Uterus (tissue), 4 donors: ENCODE results near the gene PRKAA1. TPM values are rescaled to one million over a fixed set of nuclear protein-coding genes. Genes with fewer than 3 reads are reported as not detected.
"Not testable (repeated sequence)": the region's sequence is repeated elsewhere in the genome, so short reads cannot be mapped to it uniquely, and the experiment has no call there.

ENCODE experiments used
- DNase-seq, 2 donors: peaks; one replicate each; pipeline ENCODE4 v3.0.0-alpha.2; 2019 to 2020
- H3K27ac ChIP-seq, 2 donors: fragments of 200-600 bp; sonication (generic); 1 replicate in 1 of 2; 2 replicates in 1 of 2; pipeline ENCODE4 v1.5.1; 2016 to 2018
- H3K27me3 ChIP-seq, 2 donors: fragments of 200-600 bp; sonication (generic); one replicate each; pipeline ENCODE4 v1.5.1; 2018 to 2019; ENCODE audit warnings: control low read depth in 1 of 2
- H3K36me3 ChIP-seq, 2 donors: fragments of 200-600 bp; sonication (generic); one replicate each; pipeline ENCODE4 v1.5.1; 2019; ENCODE audit warnings: control low read depth in 1 of 2
- H3K4me1 ChIP-seq, 2 donors: fragments of 200-600 bp; sonication (generic); one replicate each; pipeline ENCODE4 v1.5.1; 2018 to 2019; ENCODE audit warnings: control low read depth in 1 of 2
- H3K4me3 ChIP-seq, 2 donors: fragments of 200-600 bp; sonication (generic); 1 replicate in 1 of 2; 2 replicates in 1 of 2; pipeline ENCODE4 v1.5.1; 2018 to 2019; ENCODE audit warnings: mild to moderate bottlenecking in 1 of 2
- H3K9me3 ChIP-seq, 2 donors: fragments of 200-600 bp; sonication (generic); one replicate each; pipeline ENCODE4 v1.5.1; 2019; ENCODE audit warnings: control low read depth in 1 of 2
- CTCF ChIP-seq, 4 experiments: fragments of 200-600 bp in 2 of 4; fragments of 450-650 bp in 2 of 4; sonication (generic) in 2 of 4; IDR thresholded peaks; one replicate each; pipeline ENCODE4 v1.5.1; 2016 to 2019; ENCODE audit warnings: antibody characterized with exemption in 4 of 4, mild to moderate bottlenecking in 2 of 4, moderate library complexity in 1 of 4
- POLR2A ChIP-seq, 2 donors: fragments of 450-650 bp; IDR thresholded peaks; one replicate each; pipeline ENCODE4 v1.6.1; 2016; ENCODE audit warnings: antibody characterized with exemption in 2 of 2, mild to moderate bottlenecking in 1 of 2, moderate library complexity in 1 of 2
- intact Hi-C: fragments of 100-400 bp; cut with DNase I; formaldehyde crosslinking; loops from one replicate; pipeline ENCODE4 v1.15.1; 2023; ENCODE audit warnings: low total_unique reads
- total RNA-seq, 4 donors: library from RNA; depleted of rRNA in 3 of 4; stranded (reverse); fragments of >200 nt in 3 of 4; gene quantifications; one replicate each; pipeline versions ENCODE4 v1.1.0 to v1.2.4, GENCODE V29; 2014 to 2023
- donor health status: DM: yes; HTN: yes; CAD: no.

The PRKAA1 gene
- total RNA-seq, 4 donors from 2014 or later, result 36.6 to 143 (median 97.3) TPM

DNA sequence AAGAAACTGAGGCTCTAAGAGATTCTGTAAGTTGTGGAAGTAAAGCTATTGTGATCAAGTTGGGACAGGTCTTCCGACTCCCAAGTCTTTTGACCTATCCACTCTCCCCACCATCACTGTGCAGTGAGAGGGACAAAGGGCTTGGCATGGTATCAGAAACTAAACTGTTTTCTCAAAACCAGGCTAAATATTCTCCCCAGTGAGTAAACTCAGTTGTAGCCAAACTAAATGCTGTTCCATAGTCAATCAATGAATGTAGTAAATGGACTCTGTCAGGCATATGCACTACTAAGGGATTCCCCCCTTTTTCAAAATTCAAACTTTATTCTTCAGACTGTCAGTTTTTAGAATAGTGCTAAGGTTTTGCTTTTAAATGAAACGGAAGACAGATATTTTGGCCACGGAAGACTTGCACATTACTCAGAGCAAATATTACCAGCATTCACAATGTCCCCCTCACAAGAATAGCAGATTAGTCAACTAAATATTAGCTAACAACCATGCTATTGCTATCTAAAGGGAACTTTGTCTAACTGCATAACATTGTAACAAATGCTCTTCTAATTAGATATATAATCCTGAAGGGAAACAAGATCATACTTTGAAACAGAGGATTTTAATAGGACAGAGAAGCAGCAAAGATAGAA is 7.1 kb downstream of the PRKAA1 start:
- Histone ChIP-seq H3K4me1 (peaks cover 3 to 9% of the 10 kb centered on the region in 2 donors), H3K27ac (no peak overlapping the region), H3K27me3 (no peaks in the 10 kb centered on the region), H3K4me3 (no peak overlapping the region), H3K9me3 (no peaks in the 10 kb centered on the region), H3K36me3 (no peaks in the 10 kb centered on the region)
- TF ChIP-seq POLR2A (IDR thresholded peaks at IDR 0.05) (no peak), CTCF (IDR thresholded peaks at IDR 0.05) (no peak)
- intact Hi-C loops, result no loop called here
- DNase-seq, result no peak

DNA sequence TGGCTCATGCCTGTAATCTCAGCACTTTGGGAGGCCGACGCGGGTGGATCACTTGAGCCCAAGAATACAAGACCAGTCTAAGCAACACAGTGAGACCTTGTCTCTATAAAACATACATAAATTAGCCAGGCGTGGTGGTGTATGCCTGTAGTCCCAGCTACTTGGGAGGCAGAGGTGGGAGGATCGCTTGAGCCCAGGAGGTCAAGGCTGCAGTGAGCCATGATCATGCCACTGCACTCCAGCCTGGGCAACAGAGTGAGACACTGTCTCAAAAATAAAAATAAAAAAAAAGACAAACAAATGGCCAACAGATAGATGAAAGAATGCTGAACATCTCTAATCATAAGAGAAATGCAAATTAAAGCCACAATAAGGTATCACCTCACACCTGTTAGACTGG is 9.2 kb downstream of the PRKAA1 start:
- DNase-seq, H3K36me3 ChIP-seq, H3K27me3 ChIP-seq, H3K4me1 ChIP-seq, H3K27ac ChIP-seq, H3K9me3 ChIP-seq, H3K4me3 ChIP-seq, intact Hi-C loops: not testable (repeated sequence)

DNA sequence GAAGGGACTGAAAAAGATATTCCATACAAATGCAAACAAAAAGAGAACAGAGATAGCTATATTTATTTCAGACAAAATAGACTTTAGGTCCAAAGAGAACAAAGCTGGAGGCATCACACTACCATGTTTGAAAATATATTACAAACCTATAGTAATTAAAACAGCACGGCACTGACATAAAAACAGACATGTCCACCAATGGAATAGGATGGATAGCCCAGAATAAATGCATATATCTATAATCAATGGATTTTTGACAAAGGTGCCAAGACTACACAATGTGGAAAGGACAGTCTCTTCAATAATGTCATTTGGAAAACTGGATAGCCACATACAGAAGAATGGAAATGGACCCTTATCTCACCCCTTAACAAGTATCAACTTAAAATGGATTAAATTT is 10.2 kb downstream of the PRKAA1 start:
- intact Hi-C loops, result no loop called here
- Histone ChIP-seq H3K4me1 (peaks cover 0 to 3% of the 10 kb centered on the region in 2 donors), H3K36me3 (no peaks in the 10 kb centered on the region), H3K9me3 (no peaks in the 10 kb centered on the region), H3K4me3 (no peak overlapping the region), H3K27me3 (no peaks in the 10 kb centered on the region), H3K27ac (no peak overlapping the region)
- TF ChIP-seq CTCF (IDR thresholded peaks at IDR 0.05), result no peak
- TF ChIP-seq POLR2A (IDR thresholded peaks at IDR 0.05), result no peak
- DNase-seq, result no peak

DNA sequence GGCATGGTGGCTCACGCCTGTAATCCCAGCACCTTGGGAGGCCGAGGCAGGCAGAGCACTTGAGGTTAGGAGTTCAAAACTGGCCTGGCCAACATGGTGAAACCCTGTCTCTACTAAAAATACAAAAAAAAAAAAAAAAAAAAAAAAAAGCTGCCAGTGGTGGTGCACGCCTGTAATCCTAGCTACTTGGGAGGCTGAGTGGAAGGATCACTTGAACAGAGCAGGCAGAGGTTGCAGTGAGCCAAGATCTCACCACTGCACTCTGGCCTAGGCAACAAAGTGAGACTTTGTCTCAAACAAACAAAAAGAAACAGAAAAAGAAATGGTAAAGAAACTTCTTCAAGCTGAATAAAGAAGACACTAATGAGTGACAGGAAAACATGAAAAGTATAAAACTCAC is 11.5 kb downstream of the PRKAA1 start:
- H3K27ac ChIP-seq, H3K9me3 ChIP-seq, H3K4me1 ChIP-seq, intact Hi-C loops, H3K4me3 ChIP-seq, H3K27me3 ChIP-seq, H3K36me3 ChIP-seq, DNase-seq: not testable (repeated sequence)

DNA sequence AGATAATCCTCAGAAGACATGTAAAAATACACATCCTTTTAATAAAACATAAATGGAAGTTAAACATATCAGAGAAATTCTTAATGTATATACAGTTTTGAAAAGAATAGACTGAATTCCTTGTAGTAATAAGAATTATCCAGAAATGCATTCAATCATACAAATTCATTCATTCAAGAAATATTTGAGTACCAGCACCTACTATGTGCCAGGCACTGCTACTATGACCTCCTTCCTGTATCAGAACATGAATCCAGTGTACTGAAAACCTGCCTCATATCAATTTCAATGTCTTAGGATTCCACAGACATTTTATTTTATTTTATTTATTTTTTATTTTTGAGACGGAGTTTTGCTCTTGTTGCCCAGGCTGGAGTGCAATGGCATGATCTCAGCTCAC is 13.3 kb downstream of the PRKAA1 start:
- no peak overlapping the region for H3K4me3 ChIP-seq
- H3K27me3 ChIP-seq, result no peaks in the 10 kb centered on the region
- no peak for DNase-seq
- intact Hi-C loops, result no loop called here
- peaks cover 0 to 1% of the 10 kb centered on the region in 2 donors for H3K4me1 ChIP-seq
- no peak overlapping the region for H3K27ac ChIP-seq
- H3K36me3 ChIP-seq, result no peaks in the 10 kb centered on the region
- TF ChIP-seq CTCF (IDR thresholded peaks at IDR 0.05) (no peak), POLR2A (IDR thresholded peaks at IDR 0.05) (no peak)
- no peaks in the 10 kb centered on the region for H3K9me3 ChIP-seq

- Histone ChIP-seq H3K36me3 (no peaks in the 10 kb centered on the region), H3K27me3 (no peaks in the 10 kb centered on the region), H3K4me1 (peaks cover 0 to 4% of the 10 kb centered on the region in 2 donors), H3K4me3 (no peak overlapping the region), H3K9me3 (no peaks in the 10 kb centered on the region), H3K27ac (no peak overlapping the region)
- TF ChIP-seq POLR2A (IDR thresholded peaks at IDR 0.05) (no peak), CTCF (IDR thresholded peaks at IDR 0.05) (no peak)
- intact Hi-C loops, result no loop called here
- DNase-seq, result no peak
Measured at GRCh38 chr5:40784027-40784653, 14.0 kb downstream of the PRKAA1 start.
